ENCODE data around the gene CST9. TPM values are rescaled to one million over a fixed set of nuclear protein-coding genes. Genes with fewer than 3 reads are reported as not detected.

Gene CST9
- total RNA-seq, 1 experiment from 2014 or later: not detected

DNA sequence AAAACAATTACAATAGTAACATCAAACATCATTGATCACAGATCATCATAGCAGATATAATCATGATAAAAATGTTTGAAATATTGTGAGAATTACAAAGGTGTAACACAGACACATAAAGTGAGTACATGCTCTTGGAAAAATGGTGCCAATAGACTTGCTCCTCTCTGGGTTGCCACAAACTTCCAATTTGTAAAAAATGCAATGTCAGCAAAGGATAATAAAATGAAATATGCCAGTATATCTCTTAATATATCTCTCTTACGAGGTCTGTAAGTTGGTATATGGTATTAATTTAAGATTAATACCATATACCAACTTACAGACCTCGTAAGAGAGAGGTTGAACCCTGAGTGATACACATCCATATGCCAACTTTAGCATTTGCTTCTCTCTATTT is 45.4 kb upstream of the CST9 start:
- CTCF ChIA-PET: no interaction called here

DNA sequence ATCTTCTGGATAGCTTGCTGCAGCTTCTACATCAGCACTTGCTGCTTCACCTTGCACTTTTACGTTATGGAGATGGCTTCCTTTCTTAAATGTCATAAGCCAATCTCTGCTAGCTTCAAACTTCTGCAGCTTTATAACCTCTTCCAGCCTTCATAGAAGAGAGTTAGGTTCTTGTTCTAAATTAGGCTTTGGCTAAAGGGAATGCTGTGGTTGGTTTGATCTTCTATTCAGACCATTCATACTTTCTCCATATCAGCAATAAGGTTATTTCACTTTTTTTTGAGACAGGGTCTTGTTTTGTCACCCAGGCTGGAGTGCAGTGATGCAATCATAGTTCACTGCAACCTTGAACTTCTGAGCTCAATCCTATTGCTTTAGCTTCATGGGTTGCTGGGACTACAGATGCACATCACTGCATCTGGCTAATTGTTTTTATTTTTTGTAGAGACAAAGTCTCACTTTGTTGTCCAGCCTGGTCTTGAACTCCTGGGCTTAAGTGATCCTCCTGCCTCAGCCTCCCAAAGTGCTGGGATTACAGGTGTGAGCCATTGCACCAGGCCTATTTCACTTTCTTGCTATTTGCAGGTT is 44.2 kb upstream of the CST9 start:
- in situ Hi-C loops (cut with HindIII; ENCODE audit: low pct_unique_long_range_greater_than_20kb, low sequenced_read_pairs): no loop called here
- no TSS peak for BruUV-seq (replicated peaks)
- H3K27me3 ChIP-seq (ENCODE audit: control insufficient read depth, insufficient read depth, low read length): no peaks in the 10 kb centered on the region
- TF ChIP-seq REST (IDR thresholded peaks at IDR 0.05; ENCODE audit: insufficient read depth in 1 of 2, low read depth in 2 of 2, low read length in 1 of 2) (no peak), CTCF (IDR thresholded peaks at IDR 0.05) (no peak), SIN3A (IDR thresholded peaks at IDR 0.05; ENCODE audit: borderline replicate concordance, insufficient read depth, low read depth, low read length) (no peak), TCF7L2 (IDR thresholded peaks at IDR 0.05; ENCODE audit: low read depth, low read length) (no peak), POLR2AphosphoS5 (IDR thresholded peaks at IDR 0.05; ENCODE audit: low read depth, low read length) (no peak)
- H3K36me3 ChIP-seq (ENCODE audit: control insufficient read depth, insufficient read depth, low read length): no peaks in the 10 kb centered on the region
- H3K9me3 ChIP-seq (ENCODE audit: control insufficient read depth, insufficient read depth, low read depth, low read length): no peaks in the 10 kb centered on the region
- no peak overlapping the region for H3K27ac ChIP-seq (ENCODE audit: low read length)
- no peaks in the 10 kb centered on the region for H3K4me1 ChIP-seq (ENCODE audit: control insufficient read depth, insufficient read depth, low read length)
- intact Hi-C loops (cut with micrococcal nuclease; ENCODE audit: unreplicated experiment): no loop called here
- CTCF ChIA-PET: no interaction called here
- ATAC-seq (no peak), DNase-seq (ENCODE audit: low read depth, low spot score) (no peak)
- POLR2A ChIA-PET: no interaction called here
- no peak overlapping the region for H3K4me3 ChIP-seq (ENCODE audit: low read depth in 2 of 2, low read length in 2 of 2)

More for the DNA sequence above, 45.4 kb upstream of the CST9 start:
- ATAC-seq (no peak), DNase-seq (ENCODE audit: low read depth, low spot score) (no peak)
- Histone ChIP-seq H3K36me3 (ENCODE audit: control insufficient read depth, insufficient read depth, low read length) (no peaks in the 10 kb centered on the region), H3K4me3 (ENCODE audit: low read depth in 2 of 2, low read length in 2 of 2) (no peak overlapping the region), H3K4me1 (ENCODE audit: control insufficient read depth, insufficient read depth, low read length) (no peaks in the 10 kb centered on the region), H3K9me3 (ENCODE audit: control insufficient read depth, insufficient read depth, low read depth, low read length) (no peaks in the 10 kb centered on the region), H3K27me3 (ENCODE audit: control insufficient read depth, insufficient read depth, low read length) (no peaks in the 10 kb centered on the region; the same call in 1 of the 2 replicates), H3K27ac (ENCODE audit: low read length) (no peak overlapping the region)
- no peak for TF ChIP-seq REST (IDR thresholded peaks at IDR 0.05; ENCODE audit: insufficient read depth in 1 of 2, low read depth in 2 of 2, low read length in 1 of 2)
- TF ChIP-seq SIN3A (IDR thresholded peaks at IDR 0.05; ENCODE audit: borderline replicate concordance, insufficient read depth, low read depth, low read length): no peak
- no peak for TF ChIP-seq TCF7L2 (IDR thresholded peaks at IDR 0.05; ENCODE audit: low read depth, low read length)
- TF ChIP-seq CTCF (IDR thresholded peaks at IDR 0.05): no peak
- TF ChIP-seq POLR2AphosphoS5 (IDR thresholded peaks at IDR 0.05; ENCODE audit: low read depth, low read length): no peak
- BruUV-seq (replicated peaks): no TSS peak
- POLR2A ChIA-PET: no interaction called here
- in situ Hi-C loops (cut with HindIII; ENCODE audit: low pct_unique_long_range_greater_than_20kb, low sequenced_read_pairs) (no loop called here), intact Hi-C loops (cut with micrococcal nuclease; ENCODE audit: unreplicated experiment) (no loop called here)

Measured in Panc1 (cell line).